Cardiac muscle cell (in vitro differentiated cells and primary cell): ENCODE measurements around the gene UBIAD1. TPM values are rescaled to one million over a fixed set of nuclear protein-coding genes. Genes with fewer than 3 reads are reported as not detected.
"Not testable (repeated sequence)": the region's sequence is repeated elsewhere in the genome, so short reads cannot be mapped to it uniquely, and the experiment has no call there.

Source experiments
- DNase-seq, 2 donors: peaks; one replicate each; pipeline versions ENCODE4 v3.0.0 to v3.0.0-alpha.2; 2010 to 2017; ENCODE audit warnings: low read depth in 1 of 2, low spot score in 1 of 2
- H3K27ac ChIP-seq: fragments of 200-600 bp; sonication (generic); 2 replicates; pipeline ENCODE4 v1.5.1; 2016
- H3K27me3 ChIP-seq: fragments of 200-600 bp; sonication (generic); 2 replicates; pipeline ENCODE4 v1.6.0; 2016; ENCODE audit warnings: control low read depth
- H3K36me3 ChIP-seq: fragments of 200-600 bp; sonication (generic); 2 replicates; pipeline ENCODE4 v1.5.1; 2016; ENCODE audit warnings: control low read depth
- H3K4me1 ChIP-seq: fragments of 200-600 bp; sonication (generic); 2 replicates; pipeline ENCODE4 v1.8.1; 2017; ENCODE audit warnings: low read depth, mild to moderate bottlenecking, mixed run types
- H3K4me3 ChIP-seq: fragments of 200-600 bp; sonication (generic); 2 replicates; pipeline ENCODE4 v1.5.1; 2016; ENCODE audit warnings: mild to moderate bottlenecking
- H3K9me3 ChIP-seq: fragments of 200-600 bp; sonication (generic); 2 replicates; pipeline ENCODE4 v1.5.1; 2017; ENCODE audit warnings: low read depth, mild to moderate bottlenecking, control low read depth
- polyA plus RNA-seq: library from polyadenylated mRNA; unstranded; fragments of >200 nt; fragmentation: Nextera tagmentation; extraction: Ambion mirVana; gene quantifications from 2 replicates; pipeline ENCODE4 v1.2.1, GENCODE V29; 2016
- total RNA-seq: library from RNA; depleted of rRNA; stranded (reverse); fragments of >200 nt; gene quantifications from 2 replicates; pipeline ENCODE4 v1.2.3, GENCODE V29; 2016
- TF ChIP-seq, protein P1 (sequence below): IDR thresholded peaks from 2 replicates; pipeline ENCODE4 v1.5.1; 2012; ENCODE audit warnings: low read depth, mild to moderate bottlenecking, low read length

The UBIAD1 gene
- total and polyA plus RNA-seq, 2 experiments from 2014 or later, result 16.9 to 18.7 TPM

DNA sequence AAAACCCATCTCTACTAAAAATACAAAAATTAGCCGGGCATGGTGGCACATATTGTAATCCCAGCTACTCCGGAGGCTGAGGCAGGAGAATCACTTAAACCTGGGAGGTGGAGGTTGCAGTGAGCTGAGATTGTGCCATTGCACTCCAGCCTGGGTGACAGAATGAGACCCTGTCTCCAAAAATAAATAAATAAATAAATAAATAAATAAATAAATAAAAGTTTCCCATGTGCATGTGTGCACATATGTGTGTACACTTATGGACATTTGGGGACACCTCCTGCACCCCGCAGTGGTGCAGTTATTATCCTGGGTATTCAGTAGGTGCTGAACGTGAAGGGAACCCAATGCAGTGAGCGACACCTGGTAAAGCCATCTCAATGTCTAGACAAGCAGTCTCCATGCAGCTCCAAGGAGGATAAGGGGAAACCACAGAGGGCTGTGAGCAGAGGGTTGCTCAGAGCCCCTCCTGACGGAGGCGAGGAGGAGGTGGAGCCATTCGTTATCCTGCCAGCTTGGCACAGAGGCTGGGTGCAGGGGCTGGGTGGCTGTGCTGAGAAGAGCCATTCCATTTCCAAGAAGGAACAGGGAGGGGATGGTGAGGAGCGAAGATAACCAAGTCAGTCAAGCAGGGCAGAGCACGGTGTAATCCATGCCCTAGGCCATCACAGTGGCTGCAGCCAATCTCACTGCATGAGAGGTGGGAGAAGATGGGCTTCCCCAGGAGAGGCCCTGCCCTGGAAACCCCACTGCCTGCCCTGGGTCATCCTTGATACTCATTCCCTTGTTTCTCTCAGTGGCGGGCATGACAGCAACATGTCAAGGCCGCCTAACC lies 25.6 kb downstream of the UBIAD1 start:
- H3K9me3 ChIP-seq, result no peaks in the 10 kb centered on the region
- H3K27me3 ChIP-seq, result no peaks in the 10 kb centered on the region
- TF ChIP-seq, protein P1, sequence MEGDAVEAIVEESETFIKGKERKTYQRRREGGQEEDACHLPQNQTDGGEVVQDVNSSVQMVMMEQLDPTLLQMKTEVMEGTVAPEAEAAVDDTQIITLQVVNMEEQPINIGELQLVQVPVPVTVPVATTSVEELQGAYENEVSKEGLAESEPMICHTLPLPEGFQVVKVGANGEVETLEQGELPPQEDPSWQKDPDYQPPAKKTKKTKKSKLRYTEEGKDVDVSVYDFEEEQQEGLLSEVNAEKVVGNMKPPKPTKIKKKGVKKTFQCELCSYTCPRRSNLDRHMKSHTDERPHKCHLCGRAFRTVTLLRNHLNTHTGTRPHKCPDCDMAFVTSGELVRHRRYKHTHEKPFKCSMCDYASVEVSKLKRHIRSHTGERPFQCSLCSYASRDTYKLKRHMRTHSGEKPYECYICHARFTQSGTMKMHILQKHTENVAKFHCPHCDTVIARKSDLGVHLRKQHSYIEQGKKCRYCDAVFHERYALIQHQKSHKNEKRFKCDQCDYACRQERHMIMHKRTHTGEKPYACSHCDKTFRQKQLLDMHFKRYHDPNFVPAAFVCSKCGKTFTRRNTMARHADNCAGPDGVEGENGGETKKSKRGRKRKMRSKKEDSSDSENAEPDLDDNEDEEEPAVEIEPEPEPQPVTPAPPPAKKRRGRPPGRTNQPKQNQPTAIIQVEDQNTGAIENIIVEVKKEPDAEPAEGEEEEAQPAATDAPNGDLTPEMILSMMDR, result no peak
- no peak overlapping the region for H3K27ac ChIP-seq
- DNase-seq, result no peak
- no peaks in the 10 kb centered on the region for H3K36me3 ChIP-seq
- no peak overlapping the region for H3K4me3 ChIP-seq
- no peaks in the 10 kb centered on the region for H3K4me1 ChIP-seq

DNA sequence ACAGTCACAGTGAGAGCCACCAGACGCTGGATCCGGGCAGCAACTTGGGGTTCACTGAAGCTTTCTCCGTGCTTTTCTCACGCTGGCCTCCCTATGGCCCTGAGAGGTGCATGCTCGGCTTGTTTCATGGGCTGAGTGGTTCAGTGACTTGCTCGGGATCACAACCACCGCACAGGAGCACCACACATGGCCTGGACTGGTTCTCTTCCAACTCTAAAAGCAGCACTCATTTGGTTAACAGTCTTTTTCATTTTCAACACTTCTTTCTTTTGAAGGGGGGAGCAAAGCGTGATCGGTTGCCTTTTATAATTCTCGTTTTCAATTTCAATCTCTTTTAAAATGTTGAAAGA lies 26.2 kb downstream of the UBIAD1 start:
- Histone ChIP-seq H3K36me3 (no peaks in the 10 kb centered on the region), H3K4me1 (no peaks in the 10 kb centered on the region), H3K9me3 (no peaks in the 10 kb centered on the region), H3K27me3 (no peaks in the 10 kb centered on the region), H3K27ac (no peak overlapping the region), H3K4me3 (no peak overlapping the region)
- no peak for DNase-seq
- TF ChIP-seq, protein P1, result no peak

DNA sequence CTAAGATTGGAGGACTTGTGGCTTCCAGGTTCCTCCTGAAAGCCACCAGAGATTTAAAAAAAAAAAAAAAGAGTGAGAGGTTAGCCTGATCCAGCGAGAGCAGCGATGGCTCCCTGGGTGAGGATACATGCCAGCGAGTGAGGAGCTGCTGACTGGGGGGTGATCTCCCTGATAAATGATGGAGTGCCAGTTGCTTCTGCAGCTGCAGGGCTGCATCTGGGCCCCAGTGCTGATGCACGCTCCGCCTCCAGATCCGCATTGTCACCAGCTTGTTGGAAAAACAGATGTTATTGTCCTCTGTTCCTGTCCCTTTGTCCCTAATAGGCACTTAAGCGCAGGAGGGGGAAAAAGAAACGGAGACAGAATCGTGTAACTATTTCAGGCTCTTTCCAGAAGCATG lies 28.6 kb downstream of the UBIAD1 start:
- Histone ChIP-seq H3K27me3 (no peaks in the 10 kb centered on the region), H3K9me3 (no peaks in the 10 kb centered on the region), H3K36me3 (no peaks in the 10 kb centered on the region), H3K4me1 (no peaks in the 10 kb centered on the region), H3K27ac (no peak overlapping the region), H3K4me3 (no peak overlapping the region)
- no peak for DNase-seq
- TF ChIP-seq, protein P1, result no peak

DNA sequence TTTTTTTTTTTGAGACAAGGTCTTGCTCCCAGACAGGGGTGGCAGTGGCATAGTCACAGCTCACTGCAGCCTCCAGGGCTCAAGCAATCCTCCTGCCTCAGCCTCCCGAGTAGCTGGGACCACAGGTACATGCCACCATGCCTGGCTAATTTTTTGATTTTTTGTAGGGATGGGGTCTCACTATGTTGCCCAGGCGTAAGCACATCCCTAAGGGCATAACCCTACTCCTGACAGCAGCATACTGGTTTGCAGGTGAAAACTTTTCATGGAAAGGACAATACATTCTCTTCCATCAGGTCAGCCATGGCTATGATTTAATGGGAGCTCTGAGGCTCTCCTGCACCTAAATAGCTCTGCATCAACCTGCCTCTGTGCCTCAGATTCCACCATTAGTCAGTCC lies 29.4 kb downstream of the UBIAD1 start:
- no peak overlapping the region for H3K27ac ChIP-seq
- no peak for DNase-seq

DNA sequence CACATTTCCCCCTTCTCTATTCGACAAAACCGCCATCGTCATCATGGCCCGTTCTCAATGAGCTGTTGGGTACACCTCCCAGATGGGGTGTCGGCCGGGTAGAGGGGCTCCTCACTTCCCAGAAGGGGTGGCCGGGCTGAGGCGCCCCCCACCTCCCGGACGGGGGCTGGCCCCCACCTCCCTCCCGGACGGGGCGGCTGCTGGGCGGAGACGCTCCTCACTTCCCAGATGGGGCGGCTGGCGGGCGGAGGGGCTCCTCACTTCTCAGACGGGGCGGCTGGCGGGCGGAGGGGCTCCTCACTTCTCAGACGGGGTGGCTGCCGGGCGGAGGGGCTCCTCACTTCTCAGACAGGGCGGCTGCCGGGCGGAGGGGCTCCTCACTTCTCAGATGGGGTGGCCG lies 32.5 kb downstream of the UBIAD1 start:
- H3K36me3 ChIP-seq, H3K4me3 ChIP-seq, H3K27me3 ChIP-seq, DNase-seq, H3K27ac ChIP-seq, H3K4me1 ChIP-seq, H3K9me3 ChIP-seq: not testable (repeated sequence)

More for the DNA sequence above, 29.4 kb downstream of the UBIAD1 start:
- H3K4me1 ChIP-seq, result no peaks in the 10 kb centered on the region
- H3K36me3 ChIP-seq, result no peaks in the 10 kb centered on the region
- H3K9me3 ChIP-seq, result no peaks in the 10 kb centered on the region
- no peak overlapping the region for H3K4me3 ChIP-seq
- no peaks in the 10 kb centered on the region for H3K27me3 ChIP-seq
- TF ChIP-seq, protein P1, result no peak

DNA sequence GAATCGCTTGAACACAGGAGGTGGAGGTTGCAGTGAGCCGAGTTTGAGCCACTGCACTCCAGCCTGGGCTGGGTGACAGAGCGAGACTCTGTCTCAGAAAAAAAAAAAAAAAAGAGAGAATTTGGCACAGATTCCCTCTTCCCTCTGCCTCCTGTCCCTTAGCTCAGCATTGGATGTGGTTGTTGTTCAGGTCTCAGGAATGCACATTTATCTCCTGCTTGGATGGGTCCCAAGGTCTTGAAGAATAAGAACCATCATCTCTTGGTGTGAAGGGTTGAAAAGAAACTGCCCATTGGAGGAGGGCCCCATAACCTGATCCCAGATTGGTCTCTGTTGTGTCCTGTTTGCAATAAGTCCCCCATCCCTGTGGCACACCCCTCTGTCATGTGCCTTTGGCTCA lies 34.9 kb downstream of the UBIAD1 start:
- Histone ChIP-seq H3K27me3 (no peaks in the 10 kb centered on the region), H3K9me3 (no peaks in the 10 kb centered on the region), H3K4me1 (peaks cover 10% of the 10 kb centered on the region), H3K27ac (no peak overlapping the region), H3K36me3 (no peaks in the 10 kb centered on the region), H3K4me3 (no peak overlapping the region)
- TF ChIP-seq, protein P1, result no peak
- peak in 1 of 2 donors; percentile 40 for DNase-seq
